Superior temporal gyrus (tissue), 1 donor: Measurements from ENCODE around the gene NTHL1.

Source experiments
- DNase-seq: peaks from one replicate; pipeline ENCODE4 v3.0.0-alpha.2; 2016; ENCODE audit errors: extremely low spot score

Gene NTHL1

DNA sequence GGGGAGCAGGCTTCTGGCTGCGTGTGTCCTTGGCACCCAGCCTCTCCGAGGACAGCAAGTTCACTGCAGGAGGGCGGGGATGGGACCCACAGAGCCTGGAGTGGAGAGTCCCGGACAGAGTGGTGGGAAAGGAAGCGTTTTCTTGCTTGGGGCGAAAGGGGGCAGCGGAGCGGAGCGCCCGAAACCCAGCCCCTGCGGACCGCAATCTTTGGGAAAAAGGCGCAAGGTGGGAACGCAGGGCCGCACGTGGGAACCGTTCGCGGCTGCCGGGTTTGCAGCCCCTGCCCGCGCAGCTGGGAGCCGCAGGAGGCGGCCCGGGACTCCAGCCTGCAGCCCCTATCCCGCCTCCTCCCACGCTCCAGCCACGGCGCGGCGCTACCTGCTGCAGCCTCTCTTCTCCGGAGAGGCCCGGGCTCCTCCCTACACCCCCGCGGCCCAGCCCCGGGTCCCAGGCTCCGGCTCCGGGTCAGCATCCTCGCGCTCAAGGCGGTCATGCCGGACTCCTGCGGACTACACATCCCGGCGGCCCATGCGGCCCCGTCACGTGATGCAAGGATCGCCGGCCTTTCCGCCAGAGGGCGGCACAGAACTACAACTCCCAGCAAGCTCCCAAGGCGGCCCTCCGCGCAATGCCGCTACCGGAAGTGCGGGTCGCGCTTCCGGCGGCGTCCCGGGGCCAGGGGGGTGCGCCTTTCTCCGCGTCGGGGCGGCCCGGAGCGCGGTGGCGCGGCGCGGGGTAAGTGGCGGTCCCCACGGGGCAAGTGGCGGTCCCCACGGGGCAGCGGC lies at the start of gene NTHL1, which contains the start of gene TSC2:
NTHL1 (minus strand) TSS at position 505 of the 786 bp plus-strand sequence; CDS start at position 494, 11 bp downstream.
TSC2 (plus strand) TSS at position 656 of the 786 bp plus-strand sequence. CDS start 631 bp downstream, outside the sequence.
- peak; percentile 98 for DNase-seq

DNA sequence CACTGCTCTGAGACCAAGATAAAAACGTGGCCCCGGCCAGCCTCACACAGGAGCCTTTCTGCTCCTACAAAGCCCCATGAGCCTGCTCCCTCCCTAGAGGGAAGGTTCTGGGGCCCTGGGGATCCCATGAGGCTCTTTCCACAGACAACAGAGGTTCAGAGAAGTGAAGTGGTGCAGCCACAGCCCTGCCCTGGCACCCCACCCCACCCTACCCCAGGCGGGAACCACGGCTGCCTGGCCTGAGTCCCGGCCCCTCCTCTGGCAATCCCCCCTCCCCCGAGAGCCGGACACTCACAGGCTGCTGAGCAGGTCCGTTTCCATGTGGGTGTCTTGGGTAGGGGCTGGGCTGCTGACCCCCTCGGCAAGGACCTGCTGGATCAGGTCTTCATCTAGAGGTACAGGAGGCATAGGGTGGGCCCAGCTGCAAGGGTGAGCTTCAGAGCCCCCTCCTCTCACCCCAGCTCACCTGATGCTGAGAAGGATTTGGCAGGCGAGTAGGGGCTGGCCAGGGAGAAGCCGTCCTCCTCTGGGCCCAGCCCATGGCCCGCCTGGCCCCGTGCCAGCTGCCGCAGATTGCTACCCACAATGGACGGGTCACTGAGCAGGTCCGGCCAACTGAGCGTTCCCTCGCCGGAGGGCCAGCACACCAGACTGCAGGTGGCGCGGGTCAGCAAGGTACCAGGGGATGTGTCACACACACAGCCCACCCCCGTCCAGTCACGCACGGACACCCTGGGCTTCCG lies 49.4 kb upstream of the NTHL1 start:
- DNase-seq, result no peak

- no peak for DNase-seq
Measured at GRCh38 chr16:2095918-2096582, 48.4 kb upstream of the NTHL1 start.

DNA sequence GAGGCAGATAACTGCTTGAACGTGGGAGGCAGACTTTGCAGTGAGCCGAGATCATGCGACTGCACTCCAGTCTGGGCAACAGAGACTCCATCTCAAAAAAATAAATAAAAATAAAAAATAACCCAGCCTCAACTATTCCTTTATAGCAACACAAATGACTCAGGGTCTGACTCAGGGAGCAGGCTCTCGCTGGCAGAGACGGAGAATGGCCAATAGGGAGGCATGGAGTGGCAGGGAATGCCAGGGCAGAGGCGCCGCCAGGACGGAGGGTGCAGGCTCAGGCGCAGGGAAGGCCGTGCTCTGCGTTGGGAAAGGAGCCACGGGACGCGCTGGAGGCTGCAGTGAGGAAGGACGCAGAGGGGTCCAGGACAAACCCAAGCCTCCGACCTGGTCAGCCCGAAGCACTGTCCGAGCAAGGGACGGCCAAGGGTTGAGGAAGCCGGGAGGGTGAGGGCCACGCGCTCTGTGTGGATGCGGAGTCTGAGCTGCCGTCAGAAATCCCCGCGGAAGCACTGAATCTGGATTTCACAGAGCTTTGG lies 47.8 kb upstream of the NTHL1 start:
- no peak for DNase-seq

DNA sequence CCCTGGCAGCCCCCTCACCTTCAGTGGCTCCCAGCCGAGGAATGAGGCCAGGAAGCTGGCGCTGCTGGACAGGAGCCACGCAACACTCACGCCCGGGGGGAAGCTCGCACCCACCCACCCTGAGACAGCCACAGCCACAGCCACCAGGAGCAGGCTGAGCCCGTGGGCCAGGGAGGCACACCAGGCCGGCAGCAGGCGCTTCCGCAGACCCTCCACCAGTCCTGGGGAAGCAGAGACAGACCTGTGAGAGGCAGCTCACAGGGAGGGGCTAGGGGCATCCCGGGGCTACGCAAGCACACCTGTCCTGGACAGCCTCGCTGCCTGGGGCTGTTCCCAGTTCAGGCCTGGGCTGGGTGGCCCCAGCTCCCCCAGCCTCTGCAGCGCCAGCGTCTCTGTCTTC lies 46.2 kb upstream of the NTHL1 start:
- DNase-seq, result no peak

DNA sequence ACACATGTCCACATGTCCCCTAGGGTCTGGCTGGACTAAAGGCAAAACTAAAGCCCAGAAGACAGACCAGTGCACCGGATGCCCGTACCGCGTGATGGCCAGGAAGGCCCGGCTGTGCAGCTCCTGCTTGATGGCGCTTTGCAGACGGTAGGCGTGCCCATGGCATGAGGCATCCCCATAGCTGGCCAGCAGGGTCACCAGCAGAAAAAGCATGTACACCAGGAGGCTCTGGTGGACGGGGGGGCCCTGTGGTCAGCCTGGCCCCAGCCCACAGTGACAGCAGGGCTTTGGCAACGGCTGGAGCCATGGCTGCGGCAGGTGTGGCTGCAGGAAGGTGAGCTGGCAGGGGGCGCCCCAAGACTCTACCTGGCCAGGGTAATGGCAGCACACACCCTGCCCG lies 45.2 kb upstream of the NTHL1 start:
- DNase-seq, result no peak

- no peak for DNase-seq
Measured at GRCh38 chr16:2092256-2092620, 44.6 kb upstream of the NTHL1 start.

GRCh38 chr16:2091547-2092255 lies 44.1 kb upstream of the NTHL1 start:
- DNase-seq, result no peak

- no peak for DNase-seq
Measured at GRCh38 chr16:2090777-2091546, 43.3 kb upstream of the NTHL1 start.

- DNase-seq, result no peak
Measured at GRCh38 chr16:2090481-2090776, 42.8 kb upstream of the NTHL1 start.

GRCh38 chr16:2089706-2090480 lies 42.3 kb upstream of the NTHL1 start:
- no peak for DNase-seq

- DNase-seq, result no peak
Measured at GRCh38 chr16:2088759-2089358, 41.2 kb upstream of the NTHL1 start.

DNA sequence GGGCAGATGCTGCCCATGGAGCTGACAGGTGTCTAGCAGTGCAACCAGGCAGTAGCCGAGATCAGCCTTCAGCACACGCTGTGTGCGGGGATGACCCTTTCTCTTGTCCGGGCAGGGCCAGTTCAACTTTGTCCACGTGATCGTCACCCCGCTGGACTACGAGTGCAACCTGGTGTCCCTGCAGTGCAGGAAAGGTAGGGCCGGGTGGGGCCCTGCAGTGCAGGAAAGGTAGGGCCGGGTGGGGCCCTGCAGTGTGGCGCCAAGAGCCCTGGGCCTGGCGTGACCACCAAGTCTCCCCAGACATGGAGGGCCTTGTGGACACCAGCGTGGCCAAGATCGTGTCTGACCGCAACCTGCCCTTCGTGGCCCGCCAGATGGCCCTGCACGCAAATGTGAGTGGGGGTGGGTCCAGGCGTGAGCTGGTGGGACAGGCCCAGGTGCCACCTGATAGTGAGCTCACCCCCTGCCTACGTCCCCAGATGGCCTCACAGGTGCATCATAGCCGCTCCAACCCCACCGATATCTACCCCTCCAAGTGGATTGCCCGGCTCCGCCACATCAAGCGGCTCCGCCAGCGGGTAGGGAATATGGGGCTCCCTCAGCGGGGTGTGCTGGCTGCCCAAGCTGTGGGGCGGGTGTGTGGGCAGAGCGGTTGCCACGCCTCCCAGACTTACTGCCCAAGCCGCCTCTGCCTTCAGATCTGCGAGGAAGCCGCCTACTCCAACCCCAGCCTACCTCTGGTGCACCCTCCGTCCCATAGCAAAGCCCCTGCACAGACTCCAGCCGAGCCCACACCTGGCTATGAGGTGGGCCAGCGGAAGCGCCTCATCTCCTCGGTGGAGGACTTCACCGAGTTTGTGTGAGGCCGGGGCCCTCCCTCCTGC lies 40.4 kb upstream of the NTHL1 start:
- no peak for DNase-seq

GRCh38 chr16:2086812-2087747 lies 39.4 kb upstream of the NTHL1 start:
- DNase-seq, result no peak

GRCh38 chr16:2086106-2086742 lies 38.6 kb upstream of the NTHL1 start:
- no peak for DNase-seq

GRCh38 chr16:2085669-2086068 lies 38.0 kb upstream of the NTHL1 start:
- DNase-seq, result no peak
